ENCODE results near the gene TMUB1. TPM values are rescaled to one million over a fixed set of nuclear protein-coding genes. Genes with fewer than 3 reads are reported as not detected.

The TMUB1 gene
- total RNA-seq, 4 donors from 2014 or later: 38.4 to 57.2 (median 44.7) TPM

DNA sequence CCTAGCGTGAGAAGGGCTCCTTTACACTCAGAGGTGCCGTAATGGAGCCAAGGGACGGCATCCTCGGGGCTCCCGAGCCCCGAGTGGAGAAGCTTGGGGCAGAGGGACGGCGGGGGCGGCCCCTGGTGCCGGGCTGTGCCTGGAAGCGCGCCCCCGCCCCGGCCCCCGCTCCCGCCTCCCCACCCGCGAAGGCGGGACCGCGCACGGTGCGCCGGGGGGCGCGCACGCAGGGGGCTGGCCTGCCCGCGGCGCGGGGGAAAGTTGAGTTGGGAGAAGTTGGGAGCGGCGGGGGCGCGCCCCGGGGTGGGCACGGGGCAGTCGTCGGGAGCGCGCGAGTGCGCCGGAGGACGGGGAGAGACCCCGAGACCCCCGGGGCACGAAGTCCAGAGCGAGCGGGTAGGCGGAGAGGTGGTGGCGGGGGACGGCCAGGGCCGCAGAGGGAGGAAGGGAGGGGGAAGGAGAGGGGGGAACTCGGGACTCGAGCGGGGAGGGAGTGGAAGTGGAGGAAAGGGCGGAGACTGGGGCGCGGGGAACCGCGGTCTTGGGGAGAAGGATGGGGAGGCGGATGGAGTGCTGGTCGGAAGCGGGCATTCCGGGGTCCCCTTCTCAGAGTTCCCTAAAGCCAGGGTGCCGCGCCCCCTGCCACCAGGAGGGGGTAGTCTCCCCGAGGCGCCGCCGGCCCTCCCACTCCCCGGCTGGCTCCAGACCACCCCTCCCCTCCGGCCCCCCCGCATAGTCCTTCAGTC is 23.8 kb downstream of the TMUB1 start, which contains the start of gene SLC4A2:
Gene SLC4A2, plus strand, starts transcription at position 223 of the 746 bp plus-strand sequence. CDS start 2,399 bp downstream, outside the sequence.
- peaks cover 0 to 18% of the 10 kb centered on the region in 2 donors for H3K36me3 ChIP-seq
- ATAC-seq: peak; percentile 46
- peak within 1 kb of the TSS; percentile 77 to 99 (median 90) for H3K27ac ChIP-seq
- no peaks in the 10 kb centered on the region for H3K27me3 ChIP-seq
- 0 to 2% methylated on average over 10 to 13 of the region's 75 CpGs for WGBS, 2 donors (ENCODE audit: low coverage in 1 of 2)
- peaks cover 6 to 66% (median 40%) of the 10 kb centered on the region in 3 donors for H3K4me1 ChIP-seq
- TF ChIP-seq, protein P1, sequence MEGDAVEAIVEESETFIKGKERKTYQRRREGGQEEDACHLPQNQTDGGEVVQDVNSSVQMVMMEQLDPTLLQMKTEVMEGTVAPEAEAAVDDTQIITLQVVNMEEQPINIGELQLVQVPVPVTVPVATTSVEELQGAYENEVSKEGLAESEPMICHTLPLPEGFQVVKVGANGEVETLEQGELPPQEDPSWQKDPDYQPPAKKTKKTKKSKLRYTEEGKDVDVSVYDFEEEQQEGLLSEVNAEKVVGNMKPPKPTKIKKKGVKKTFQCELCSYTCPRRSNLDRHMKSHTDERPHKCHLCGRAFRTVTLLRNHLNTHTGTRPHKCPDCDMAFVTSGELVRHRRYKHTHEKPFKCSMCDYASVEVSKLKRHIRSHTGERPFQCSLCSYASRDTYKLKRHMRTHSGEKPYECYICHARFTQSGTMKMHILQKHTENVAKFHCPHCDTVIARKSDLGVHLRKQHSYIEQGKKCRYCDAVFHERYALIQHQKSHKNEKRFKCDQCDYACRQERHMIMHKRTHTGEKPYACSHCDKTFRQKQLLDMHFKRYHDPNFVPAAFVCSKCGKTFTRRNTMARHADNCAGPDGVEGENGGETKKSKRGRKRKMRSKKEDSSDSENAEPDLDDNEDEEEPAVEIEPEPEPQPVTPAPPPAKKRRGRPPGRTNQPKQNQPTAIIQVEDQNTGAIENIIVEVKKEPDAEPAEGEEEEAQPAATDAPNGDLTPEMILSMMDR (IDR thresholded peaks at IDR 0.05): peak in 3 of 4 experiments; percentile 25 to 71 (median 32)
- peak; percentile 36 to 38 for TF ChIP-seq POLR2A (IDR thresholded peaks at IDR 0.05)
- TF ChIP-seq POLR2AphosphoS5 (IDR thresholded peaks at IDR 0.05): no peak
- no peak for TF ChIP-seq EP300 (IDR thresholded peaks at IDR 0.05)
- H3K9me3 ChIP-seq: no peaks in the 10 kb centered on the region
- peak within 1 kb of the TSS; percentile 89 to 91 for H3K4me3 ChIP-seq

- no peaks in the 10 kb centered on the region for H3K27me3 ChIP-seq
- peaks cover 0 to 18% of the 10 kb centered on the region in 2 donors for H3K36me3 ChIP-seq
- no peak for ATAC-seq
- no peaks in the 10 kb centered on the region for H3K9me3 ChIP-seq
- peak overlapping the region; percentile 77 to 99 (median 90) for H3K27ac ChIP-seq
- 4 to 8% methylated on average over 6 to 13 of the region's 18 CpGs for WGBS, 2 donors (ENCODE audit: low coverage in 1 of 2)
- TF ChIP-seq EP300 (IDR thresholded peaks at IDR 0.05) (no peak), POLR2A (IDR thresholded peaks at IDR 0.05) (no peak), POLR2AphosphoS5 (IDR thresholded peaks at IDR 0.05) (no peak)
- TF ChIP-seq, protein P1 (IDR thresholded peaks at IDR 0.05): no peak
- peaks cover 6 to 63% (median 40%) of the 10 kb centered on the region in 3 donors for H3K4me1 ChIP-seq
- peak overlapping the region; percentile 89 to 91 for H3K4me3 ChIP-seq
Observed at GRCh38 chr7:151058781-151059366, 24.4 kb downstream of the TMUB1 start.

- H3K36me3 ChIP-seq: peaks cover 0 to 21% of the 10 kb centered on the region in 2 donors
- peak overlapping the region; percentile 77 to 99 (median 90) for H3K27ac ChIP-seq
- peak; percentile 95 for ATAC-seq
- peak overlapping the region; percentile 55 to 89 for H3K4me3 ChIP-seq
- H3K9me3 ChIP-seq: no peaks in the 10 kb centered on the region
- H3K27me3 ChIP-seq: no peaks in the 10 kb centered on the region
- peaks cover 6 to 56% (median 40%) of the 10 kb centered on the region in 3 donors for H3K4me1 ChIP-seq
- peak; percentile 42 to 43 for TF ChIP-seq POLR2A (IDR thresholded peaks at IDR 0.05)
- TF ChIP-seq, protein P1 (IDR thresholded peaks at IDR 0.05): no peak
- TF ChIP-seq POLR2AphosphoS5 (IDR thresholded peaks at IDR 0.05): peak; percentile 70
- TF ChIP-seq EP300 (IDR thresholded peaks at IDR 0.05): no peak
- 0% methylated on average over 38 of the region's 46 CpGs; no CpG with 5 or more reads in 1 of the 2 donors for WGBS, 2 donors (ENCODE audit: low coverage in 1 of 2)
Observed at GRCh38 chr7:151057989-151058780, 25.1 kb downstream of the TMUB1 start.

DNA sequence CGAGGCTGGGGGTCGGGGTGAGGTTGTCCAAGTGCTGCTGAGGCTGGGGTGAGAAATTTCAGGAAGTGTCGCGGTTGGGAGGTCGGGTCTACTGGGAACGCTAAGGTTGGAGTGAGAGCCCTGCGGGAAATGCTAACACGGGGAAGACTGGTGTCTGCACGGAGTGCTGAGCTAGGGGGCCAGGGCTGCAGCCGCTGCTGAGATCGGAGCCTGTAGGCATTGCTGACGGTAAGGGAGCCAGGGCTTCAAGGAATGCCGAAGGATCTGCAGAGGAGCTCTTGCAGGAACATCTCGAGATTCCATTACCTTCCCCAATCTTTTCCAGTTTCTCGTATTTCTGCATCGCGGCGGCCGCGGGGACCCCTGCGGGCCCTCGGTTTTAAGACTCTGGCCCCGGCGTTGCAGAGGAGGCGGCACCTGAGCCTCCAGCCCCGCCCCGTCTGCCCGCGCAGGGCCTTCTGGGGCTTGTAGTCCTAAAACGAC is 25.7 kb downstream of the TMUB1 start, which contains the start of gene CDK5:
Gene CDK5, minus strand, starts transcription at position 392 of the 483 bp plus-strand sequence. Its CDS starts 49 bp downstream, at position 343.
- Histone ChIP-seq H3K9me3 (no peaks in the 10 kb centered on the region), H3K4me3 (peak within 1 kb of the TSS; percentile 55 to 89), H3K27ac (peak within 1 kb of the TSS; percentile 77 to 99 (median 90)), H3K36me3 (peaks cover 0 to 22% of the 10 kb centered on the region in 2 donors), H3K27me3 (no peaks in the 10 kb centered on the region), H3K4me1 (peaks cover 6 to 50% (median 39%) of the 10 kb centered on the region in 3 donors)
- 0% methylated on average over 18 to 28 of the region's 30 CpGs for WGBS, 2 donors (ENCODE audit: low coverage in 1 of 2)
- no peak for TF ChIP-seq POLR2A (IDR thresholded peaks at IDR 0.05)
- TF ChIP-seq POLR2AphosphoS5 (IDR thresholded peaks at IDR 0.05): no peak
- TF ChIP-seq EP300 (IDR thresholded peaks at IDR 0.05): no peak
- TF ChIP-seq, protein P1 (IDR thresholded peaks at IDR 0.05): no peak
- peak; percentile 8 for ATAC-seq

Data from gastroesophageal sphincter (tissue), 4 donors.